OCI-M2 (cell line): ENCODE measurements around the gene AP2M1.
"Not testable (repeated sequence)": the region's sequence is repeated elsewhere in the genome, so short reads cannot be mapped to it uniquely, and the experiment has no call there.

Experiments used
- DNase-seq: peaks from one replicate; lab custom pipeline; 2025; ENCODE audit not compliant: unreplicated experiment; lab: John Stamatoyannopoulos, UW

The AP2M1 gene

DNA sequence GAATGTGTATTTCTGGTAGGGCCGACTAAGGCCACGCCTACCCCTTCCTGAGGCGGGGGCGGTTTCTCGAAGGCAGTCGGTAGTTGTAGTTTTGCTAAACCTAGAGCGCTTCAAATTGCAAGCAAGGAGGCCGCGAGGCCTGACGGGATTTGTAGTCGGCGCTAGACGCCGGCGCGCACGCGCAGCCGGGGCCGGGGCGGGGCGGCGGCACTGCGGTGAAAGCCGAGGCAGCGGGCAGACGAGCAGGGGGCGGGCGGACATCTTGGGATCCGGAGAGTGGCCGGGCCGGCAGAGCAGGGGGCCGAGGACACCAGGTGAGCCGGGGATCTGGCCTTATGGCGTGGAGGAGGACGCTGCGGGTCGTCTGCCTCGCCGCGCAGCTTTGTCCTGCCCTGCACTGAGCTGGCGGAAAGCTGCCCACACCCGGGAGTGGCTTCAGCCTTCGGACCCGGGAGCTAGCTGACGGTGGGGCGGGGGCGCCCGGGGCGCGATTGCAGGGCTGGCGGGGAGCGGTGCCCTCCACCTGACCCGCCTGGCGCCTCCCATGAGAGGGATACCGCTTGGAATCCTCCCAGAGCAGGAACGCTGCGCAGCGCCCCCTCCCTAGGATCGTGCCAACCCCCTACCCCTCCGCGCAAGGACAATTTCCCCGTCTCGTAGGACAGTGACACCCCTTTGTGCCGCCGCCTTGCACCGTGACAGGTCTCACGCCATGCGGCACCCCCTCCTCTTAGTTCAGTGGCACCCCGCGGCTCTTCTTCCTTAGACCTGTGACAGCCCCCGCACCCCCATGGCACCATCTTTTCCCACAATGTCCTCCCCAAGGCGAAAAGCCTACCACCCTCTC, at the start of gene AP2M1:
TSS of gene AP2M1 (plus strand) at position 210 of the 847 bp plus-strand sequence. CDS start 2,139 bp downstream, outside the sequence.
- peak; percentile 74 for DNase-seq

DNA sequence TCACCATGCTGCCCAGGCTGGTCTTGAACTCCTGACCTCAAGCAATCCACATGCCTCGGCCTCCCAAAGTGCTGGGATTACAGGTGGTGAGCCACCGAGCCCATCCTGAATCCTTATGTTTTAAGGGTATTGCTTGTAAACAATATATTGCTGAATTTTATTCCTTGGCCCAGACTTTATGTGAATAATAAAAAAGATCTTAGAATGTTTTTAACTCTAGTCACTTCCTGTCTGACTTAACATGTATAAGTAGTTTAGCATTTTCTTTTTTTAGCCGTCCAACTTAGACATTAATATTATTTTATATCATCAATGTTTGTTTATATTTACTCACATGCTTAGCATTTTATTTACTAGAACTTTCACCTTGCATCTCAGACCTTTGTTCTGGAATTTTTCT, 48.6 kb upstream of the AP2M1 start:
- no peak for DNase-seq

DNA sequence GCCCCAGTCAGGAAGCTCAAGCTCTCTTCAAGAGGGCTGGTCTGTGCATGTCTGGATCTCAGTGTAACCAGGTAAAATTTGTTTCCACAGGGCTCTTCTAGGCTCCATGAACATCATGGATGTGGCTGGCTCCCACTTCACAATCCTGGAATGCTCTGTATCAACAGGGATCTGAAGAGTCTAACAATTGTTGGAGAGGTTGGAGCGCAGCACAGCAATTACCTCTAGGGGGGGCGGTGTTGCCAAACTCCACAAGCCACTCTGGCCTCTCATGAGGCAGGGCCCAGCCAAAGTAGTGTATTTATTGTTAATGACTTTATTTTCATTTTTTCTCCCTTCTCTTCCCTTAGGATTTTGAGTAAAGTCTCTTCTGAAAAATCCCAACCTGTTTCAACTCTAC, 45.6 kb upstream of the AP2M1 start:
- DNase-seq = no peak

DNA sequence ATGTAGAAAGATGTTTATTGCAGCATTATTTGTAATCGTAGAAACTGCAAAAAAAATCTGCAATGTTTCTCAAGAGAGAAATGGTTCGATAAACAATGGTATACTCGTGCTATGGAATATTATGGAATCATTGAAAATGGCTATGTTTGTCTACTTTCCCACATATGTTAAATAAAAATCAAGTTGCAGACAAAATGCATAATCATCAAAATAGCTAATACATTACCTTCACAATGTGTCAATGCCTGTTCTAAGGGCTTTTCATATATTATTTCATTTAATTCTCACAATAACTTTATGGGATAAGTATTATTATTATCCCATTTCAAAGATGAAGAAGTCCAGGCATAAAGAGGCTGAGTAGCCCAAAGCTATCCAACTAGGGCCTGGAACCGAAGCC, 41.7 kb upstream of the AP2M1 start:
- DNase-seq = no peak

DNA sequence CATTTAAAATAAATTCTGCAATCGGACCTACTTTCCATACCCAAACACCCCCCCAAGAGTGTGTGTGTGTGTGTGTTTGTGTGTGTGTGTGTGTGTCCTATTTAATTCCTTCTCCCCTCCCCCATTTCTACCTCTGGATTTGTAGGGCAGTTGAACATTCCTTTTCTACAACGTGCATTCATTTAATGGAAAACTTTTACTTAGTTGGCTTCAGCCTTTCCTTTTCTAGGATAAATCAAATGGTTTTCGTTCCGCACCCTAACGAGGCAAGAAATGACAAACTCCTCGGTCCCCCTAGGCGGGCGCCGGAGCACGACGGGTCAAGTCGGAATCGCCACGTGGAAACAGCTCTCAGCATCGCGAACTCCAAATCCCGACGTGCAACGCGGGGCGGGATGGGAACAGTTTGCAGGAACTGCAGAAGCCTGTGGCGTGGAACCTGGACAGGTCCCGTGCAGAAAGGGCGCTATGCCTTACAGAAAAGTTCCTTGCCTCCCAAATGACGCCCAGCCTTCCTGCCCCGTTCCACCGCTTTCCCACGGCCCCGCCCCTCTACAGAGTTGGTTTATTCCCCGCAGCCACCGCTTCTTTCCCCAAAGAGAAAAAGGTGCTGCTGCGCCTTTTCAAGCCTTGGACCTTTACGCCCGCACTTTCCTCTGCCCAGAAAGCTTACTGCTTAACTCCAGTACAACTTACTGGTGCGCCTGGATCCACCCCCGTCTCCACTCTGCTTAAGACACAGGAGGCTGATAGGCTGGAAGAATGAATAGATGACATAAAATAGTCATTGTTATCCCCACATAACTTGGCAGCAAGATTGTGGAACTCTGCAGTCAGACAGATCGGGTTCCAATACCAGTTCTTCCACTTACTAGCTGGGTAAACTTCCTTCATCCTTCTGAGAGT, 40.6 kb upstream of the AP2M1 start:
- peak; percentile 34 for DNase-seq

DNA sequence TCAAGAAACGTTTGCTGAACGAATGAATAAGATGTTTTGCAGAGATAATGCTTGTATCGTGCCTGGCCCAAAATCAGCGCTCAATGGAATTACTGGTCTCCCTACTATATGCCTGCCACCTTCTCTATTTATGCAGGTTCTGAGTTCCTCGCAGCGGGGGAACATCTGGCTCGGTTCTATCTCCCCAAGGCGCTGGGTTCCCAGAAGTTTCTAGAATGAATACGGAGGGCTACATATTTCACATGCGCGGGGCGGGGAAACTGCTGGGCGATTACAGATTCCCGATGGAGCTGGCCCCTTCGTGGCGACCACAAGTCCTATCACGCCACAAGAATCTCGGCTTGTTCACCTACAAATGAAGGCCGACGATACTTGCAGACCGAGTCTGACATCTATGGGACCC, 39.9 kb upstream of the AP2M1 start:
- DNase-seq = no peak

DNA sequence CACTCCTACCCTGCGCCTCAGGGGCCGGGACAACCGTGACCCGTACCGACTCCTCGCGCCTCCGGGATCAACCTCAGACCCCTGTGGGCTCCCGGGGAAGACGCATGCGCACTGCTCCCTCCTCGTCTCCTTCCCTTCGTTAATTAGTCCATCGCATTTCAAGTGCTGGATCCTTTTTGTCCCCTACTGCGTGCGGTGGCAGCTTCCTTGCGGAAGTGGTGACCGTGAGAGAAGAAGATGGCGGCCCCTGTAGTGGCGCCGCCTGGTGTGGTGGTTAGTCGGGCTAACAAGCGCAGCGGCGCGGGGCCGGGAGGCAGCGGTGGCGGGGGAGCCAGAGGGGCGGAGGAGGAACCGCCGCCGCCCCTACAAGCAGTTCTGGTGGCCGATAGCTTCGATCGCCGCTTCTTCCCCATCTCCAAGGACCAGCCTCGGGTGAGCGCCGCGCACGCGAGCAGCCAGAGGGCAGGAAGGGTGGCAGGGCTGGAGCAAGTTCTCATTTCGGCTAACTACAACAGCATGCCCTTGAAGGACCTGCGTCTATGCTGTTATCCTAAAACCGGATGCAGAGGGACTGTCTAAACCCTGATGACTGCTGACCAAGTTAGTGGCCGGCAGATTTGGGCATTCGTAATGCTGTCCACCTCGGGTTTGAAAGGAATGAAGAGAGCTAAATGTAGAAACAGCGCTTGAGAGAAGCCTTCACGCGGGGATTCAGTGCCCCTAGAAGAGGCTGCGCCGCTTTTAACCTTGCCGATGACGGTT, 39.3 kb upstream of the AP2M1 start, which contains the start of gene EIF2B5:
TSS of gene EIF2B5 (plus strand) at position 210 of the 762 bp plus-strand sequence. CDS start at position 238, 28 bp downstream.
- peak; percentile 41 for DNase-seq

DNA sequence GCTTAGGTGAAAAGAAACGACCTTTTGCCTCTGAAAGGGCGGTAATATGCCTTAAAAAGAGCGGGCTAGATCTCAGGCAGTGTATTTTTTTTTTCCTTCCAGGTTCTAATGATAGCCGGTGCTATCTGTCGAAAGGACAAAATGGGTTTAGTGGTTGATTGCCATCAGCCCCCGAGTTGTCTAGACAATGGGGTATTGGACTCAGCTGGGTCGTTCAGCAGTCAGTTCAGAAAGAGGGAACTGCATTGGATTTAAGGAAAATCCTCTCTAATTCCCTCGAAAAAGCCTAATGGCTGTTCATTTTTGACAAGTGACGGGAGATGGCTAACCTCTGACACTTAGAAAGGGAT, 38.8 kb upstream of the AP2M1 start:
- no peak for DNase-seq

DNA sequence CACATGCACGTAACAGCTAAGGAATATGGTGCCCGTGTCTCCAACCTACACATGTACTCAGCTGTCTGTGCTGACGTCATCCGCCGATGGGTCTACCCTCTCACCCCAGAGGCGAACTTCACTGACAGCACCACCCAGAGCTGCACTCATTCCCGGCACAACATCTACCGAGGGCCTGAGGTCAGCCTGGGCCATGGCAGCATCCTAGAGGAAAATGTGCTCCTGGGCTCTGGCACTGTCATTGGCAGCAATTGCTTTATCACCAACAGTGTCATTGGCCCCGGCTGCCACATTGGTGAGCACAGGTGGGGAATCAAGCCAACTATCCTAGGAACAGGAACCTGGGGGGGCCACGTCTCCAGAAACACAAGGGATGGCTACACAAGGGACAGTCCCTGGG, 34.2 kb upstream of the AP2M1 start:
- no peak for DNase-seq

DNA sequence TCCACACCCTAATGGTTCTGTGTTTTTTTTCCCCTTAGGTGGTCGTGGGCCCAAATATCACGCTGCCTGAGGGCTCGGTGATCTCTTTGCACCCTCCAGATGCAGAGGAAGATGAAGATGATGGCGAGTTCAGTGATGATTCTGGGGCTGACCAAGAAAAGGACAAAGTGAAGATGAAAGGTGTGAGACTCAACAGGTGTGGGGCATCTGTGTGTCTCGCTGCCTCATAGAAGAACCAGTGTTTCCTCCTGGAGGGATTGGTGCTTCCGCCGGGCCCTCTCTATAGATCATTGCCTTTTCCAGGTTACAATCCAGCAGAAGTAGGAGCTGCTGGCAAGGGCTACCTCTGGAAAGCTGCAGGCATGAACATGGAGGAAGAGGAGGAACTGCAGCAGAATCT, 32.5 kb upstream of the AP2M1 start:
- no peak for DNase-seq

DNA sequence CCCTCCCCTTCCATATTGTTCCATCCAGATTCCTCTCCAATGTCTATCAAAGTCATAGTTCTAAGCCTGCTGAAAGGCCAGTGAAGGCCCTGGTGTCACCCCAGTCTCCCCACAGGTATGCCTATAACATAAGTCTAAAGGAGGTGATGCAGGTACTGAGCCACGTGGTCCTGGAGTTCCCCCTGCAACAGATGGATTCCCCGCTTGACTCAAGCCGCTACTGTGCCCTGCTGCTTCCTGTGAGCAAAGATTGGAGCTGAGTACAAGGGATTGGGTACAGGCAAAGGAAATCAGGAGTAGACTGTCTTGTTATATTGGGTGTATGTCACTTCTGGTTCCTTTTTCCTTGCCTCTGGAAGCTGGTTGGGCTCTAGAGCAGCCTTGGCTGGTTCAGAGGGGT, 31.3 kb upstream of the AP2M1 start:
- no peak for DNase-seq

DNA sequence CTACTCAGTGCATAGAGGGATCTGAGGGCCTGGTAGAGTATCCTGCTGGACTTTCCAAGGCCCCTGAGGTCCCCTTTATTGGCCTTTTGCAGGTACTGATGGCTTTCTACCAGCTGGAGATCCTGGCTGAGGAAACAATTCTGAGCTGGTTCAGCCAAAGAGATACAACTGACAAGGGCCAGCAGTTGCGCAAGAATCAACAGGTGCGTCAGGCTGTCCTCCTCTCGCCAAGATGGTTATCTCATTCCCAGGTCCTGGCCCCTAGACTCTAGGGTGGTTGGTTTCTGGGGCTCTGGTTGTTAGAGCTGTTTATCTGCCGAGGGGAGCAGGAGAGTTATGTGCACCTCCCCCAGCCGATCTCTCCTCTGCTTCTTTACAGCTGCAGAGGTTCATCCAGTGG, 30.1 kb upstream of the AP2M1 start:
- DNase-seq = no peak

DNA sequence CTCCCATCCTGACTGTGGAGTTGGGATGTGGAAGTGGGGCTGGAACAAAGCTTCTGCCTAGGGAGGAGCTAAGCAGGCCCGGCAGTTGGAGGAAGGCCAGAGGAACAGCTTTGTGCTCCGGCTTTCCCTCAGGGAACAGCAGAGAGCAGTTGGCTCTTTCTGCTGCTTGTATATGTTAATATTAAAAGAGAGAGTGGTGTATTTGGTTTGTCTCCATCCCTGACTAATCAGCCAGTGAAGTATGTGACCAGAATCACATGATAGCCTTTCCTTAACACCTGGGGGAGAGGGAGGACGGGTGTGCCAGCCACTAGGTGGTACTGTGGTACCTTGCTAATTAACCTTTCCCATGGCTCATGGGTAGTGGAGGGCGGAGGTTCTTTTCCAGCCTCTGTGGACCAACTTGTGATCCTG, 29.5 kb upstream of the AP2M1 start:
- no peak for DNase-seq

DNA sequence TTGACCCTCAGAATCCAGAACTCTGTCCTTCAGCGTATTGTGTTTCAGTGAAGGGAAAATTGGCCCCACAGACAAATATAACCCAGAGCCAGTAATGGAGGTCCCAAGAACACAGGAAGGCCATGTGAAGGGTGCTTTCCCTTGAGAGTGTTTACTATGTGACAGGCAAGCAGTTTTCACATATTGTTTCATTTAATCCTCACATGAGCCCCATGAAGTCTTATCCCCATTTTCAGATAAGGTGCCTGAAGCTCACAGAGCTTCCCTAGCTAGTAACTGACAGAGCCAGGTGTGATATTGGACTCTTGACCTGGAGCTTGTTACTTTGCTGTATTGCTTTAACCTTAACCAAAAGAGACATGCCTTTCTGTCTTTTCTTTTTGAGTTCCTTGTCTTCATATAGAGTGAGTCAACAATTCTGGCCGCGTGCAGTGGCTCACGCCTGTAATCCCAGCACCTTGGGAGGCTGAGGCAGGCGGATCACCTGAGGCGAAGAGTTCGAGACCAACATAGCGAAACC, 28.8 kb upstream of the AP2M1 start:
- DNase-seq = no peak

DNA sequence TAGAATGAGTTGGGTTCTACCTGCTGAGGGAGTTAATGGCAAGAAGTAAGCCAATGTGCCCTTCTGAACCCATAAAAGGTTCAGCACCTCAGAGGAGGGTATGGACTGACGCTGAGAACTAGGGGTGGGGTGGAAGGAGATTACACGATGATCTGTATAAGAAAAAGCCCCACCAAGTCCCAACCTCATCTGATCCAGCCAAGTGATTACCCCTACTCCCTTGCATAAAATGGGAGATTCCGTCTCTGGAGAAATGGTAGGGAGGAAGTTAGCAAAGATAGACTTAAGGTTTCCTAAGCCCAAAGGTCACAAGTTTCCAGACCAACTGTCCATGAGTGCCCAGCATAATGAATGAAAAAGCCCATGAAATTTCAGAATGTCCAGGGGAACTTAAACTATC, 26.6 kb upstream of the AP2M1 start:
- DNase-seq = no peak

DNA sequence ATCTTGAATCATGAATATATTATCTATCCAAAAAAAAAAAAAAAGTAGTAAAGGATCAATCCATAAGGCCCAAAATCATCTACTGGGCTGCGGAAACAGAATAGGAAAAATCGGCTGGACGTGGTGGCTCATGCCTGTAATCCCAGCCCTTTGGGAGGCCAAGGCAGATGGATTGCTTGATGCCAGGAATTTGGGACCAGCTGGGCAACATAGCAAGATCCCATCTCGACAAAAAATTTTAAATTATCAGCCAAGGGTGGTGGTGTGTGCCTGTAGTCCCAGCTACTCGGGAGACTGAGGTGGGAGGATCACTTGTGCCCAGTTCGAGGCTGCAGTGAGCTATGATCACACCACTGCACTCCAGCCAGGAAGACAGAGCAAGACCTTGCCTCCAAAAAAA, 25.5 kb upstream of the AP2M1 start:
- DNase-seq = no peak

DNA sequence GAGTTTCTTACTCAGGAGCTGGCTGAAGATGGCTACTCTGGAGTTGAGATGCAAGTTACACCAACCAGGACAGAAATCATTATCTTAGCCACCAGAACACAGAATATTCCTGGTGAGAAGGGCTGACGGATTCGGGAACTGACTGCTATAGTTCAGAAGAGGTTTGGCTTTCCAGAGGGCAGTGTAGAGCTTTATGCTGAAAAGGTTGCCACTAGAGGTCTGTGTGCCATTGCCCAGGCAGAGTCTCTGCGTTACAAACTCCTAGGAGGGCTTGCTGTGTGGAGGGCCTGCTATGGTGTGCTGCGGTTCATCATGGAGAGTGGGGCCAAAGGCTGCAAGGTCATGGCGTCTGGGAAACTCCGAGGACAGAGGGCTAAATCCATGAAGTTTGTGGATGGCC, 24.9 kb upstream of the AP2M1 start:
- not testable (repeated sequence) for DNase-seq

DNA sequence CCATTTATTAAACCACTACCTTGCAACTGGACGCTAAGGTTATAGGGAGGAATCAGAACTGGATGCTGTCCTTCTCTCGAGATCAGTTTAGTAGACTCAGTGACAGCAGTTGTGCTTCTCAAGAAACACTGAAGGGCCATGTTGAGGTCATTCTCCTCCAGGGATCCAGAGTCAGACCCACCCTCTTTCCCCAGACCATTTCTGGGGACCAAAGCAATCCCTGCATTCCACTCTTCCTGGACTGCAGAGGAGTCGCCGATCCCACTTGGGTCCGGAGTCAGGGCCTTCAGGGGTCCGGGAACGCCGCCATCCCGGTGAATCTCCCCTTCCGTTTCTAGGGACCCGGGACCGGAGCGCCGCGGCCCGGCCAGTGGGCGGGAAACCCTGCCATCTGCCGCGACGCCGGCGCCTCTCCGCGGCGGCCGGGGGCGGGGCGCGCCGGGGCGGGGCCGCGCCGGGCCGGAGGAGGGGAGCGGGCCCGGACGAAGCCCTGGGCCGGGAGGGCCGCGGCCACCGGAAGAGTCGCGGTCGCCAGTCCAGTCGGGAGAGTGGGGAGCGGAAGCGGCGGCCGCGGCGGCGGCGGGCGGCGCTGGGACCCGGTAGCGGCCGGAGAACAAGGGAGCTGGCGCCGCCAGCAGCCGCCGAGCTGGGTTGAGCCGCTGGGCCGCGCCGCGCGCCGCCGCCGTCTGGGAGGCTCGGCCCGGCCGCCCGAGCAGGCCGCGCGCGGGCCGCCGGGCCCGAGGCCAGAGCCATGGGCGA, 19.6 kb upstream of the AP2M1 start, which contains the start of gene DVL3:
TSS of gene DVL3 (plus strand) at position 493 of the 759 bp plus-strand sequence. CDS start at position 752, 259 bp downstream.
- no peak for DNase-seq

DNA sequence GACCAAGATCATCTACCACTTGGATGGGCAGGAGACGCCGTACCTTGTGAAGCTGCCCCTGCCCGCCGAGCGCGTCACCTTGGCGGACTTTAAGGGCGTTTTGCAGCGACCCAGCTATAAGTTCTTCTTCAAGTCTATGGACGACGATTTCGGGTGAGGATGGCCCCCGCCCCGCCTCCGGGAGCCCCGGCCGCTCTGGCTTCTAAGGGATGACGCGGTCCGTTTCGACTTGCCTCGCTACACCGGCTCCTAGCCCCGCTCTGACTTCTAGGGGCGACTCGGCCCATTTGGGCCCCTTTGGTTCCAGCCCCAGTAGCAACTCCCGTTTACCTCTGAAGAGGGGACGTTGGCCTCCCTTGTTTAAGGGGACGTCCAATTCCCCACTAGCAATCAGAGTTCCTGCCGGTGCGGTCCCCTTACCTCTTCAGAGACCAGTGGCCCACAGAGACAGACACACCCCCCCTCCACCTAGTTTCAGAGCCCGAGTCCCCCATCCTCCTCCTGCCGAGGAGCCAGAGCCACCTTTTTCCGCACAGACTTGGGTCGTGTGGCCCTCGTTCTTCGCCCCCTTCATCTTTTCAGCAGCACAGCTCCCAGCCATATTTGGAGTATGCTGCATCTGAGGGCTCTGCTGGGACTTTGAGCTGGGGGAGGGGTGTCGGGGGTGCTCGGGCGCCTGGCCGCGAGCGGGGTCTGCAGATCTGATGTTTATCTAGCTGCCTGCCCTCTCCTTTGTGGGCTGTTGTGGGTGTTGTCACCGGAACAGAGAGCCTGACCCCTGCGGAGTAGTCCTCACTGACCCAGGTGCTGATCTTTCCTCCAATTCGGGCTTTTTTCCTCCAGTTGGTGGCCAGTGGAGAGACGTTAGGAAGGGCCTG, 18.8 kb upstream of the AP2M1 start:
- DNase-seq = no peak
